Nephron progenitor cell (in vitro differentiated cells): Measurements from ENCODE around the gene TMED1.

Experiments
- DNase-seq: peaks from one replicate; pipeline ENCODE4 v3.0.0; 2021
- H3K27ac Mint-ChIP-seq: 2 replicates; pipeline ENCODE4 v1.8.0; 2021; ENCODE audit warnings: mild to moderate bottlenecking, moderate library complexity, mixed read lengths
- H3K27me3 Mint-ChIP-seq: 2 replicates; pipeline ENCODE4 v1.8.0; 2021; ENCODE audit warnings: mild to moderate bottlenecking, low read depth, mixed read lengths; ENCODE audit not compliant: poor library complexity
- H3K36me3 Mint-ChIP-seq: 2 replicates; pipeline ENCODE4 v1.8.0; 2021; ENCODE audit warnings: low read depth, mixed read lengths
- H3K4me1 Mint-ChIP-seq: 2 replicates; pipeline ENCODE4 v1.8.0; 2021; ENCODE audit warnings: mixed read lengths
- H3K4me3 Mint-ChIP-seq: 2 replicates; pipeline ENCODE4 v1.8.0; 2021; ENCODE audit warnings: mild to moderate bottlenecking, moderate library complexity, mixed read lengths
- H3K9me3 Mint-ChIP-seq: 2 replicates; pipeline ENCODE4 v1.8.0; 2021; ENCODE audit warnings: mild to moderate bottlenecking, moderate library complexity, mixed read lengths
- CTCF ChIP-seq: fragments of 200-600 bp; sonication (generic); IDR thresholded peaks from 2 replicates; pipeline ENCODE4 v1.5.0; 2021; ENCODE audit warnings: antibody characterized with exemption

The TMED1 gene

DNA sequence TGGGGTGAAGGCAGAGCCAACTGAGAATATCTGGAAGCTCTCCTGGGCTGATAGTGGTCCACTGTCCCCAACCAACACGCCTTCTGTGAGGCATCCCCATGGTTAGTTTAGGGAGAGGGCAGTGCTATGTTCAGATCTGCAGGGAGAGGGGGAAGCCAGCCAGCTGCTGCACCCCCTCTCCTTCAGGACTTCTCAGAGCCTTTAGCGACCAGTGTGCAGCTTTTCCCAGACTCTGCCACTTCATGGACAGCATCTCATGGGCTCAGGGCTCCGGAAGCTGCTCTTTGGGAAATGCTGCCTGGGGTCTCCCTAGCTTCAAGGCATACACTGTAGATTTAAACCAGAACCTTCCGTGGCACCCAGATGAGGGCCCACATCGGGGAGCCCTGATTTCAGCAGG, 33.5 kb downstream of the TMED1 start:
- no peak for DNase-seq
- Mint-ChIP-seq H3K36me3 (peaks cover 47% of the 10 kb centered on the region), H3K4me1 (peaks cover 10% of the 10 kb centered on the region), H3K27ac (no peak overlapping the region), H3K9me3 (no peaks in the 10 kb centered on the region), H3K27me3 (peaks cover 2% of the 10 kb centered on the region), H3K4me3 (no peak overlapping the region)
- TF ChIP-seq CTCF: no peak

- no peak overlapping the region for H3K27ac Mint-ChIP-seq
- no peak for TF ChIP-seq CTCF
- DNase-seq: no peak
- no peaks in the 10 kb centered on the region for H3K9me3 Mint-ChIP-seq
- H3K4me1 Mint-ChIP-seq: peaks cover 18% of the 10 kb centered on the region
- H3K27me3 Mint-ChIP-seq: no peaks in the 10 kb centered on the region
- H3K36me3 Mint-ChIP-seq: peaks cover 44% of the 10 kb centered on the region
- H3K4me3 Mint-ChIP-seq: no peak overlapping the region
Measured at GRCh38 chr19:10800488-10800887, 35.5 kb downstream of the TMED1 start.

GRCh38 chr19:10797541-10798256, 38.3 kb downstream of the TMED1 start:
- Mint-ChIP-seq H3K27me3 (no peaks in the 10 kb centered on the region), H3K36me3 (peaks cover 36% of the 10 kb centered on the region), H3K9me3 (no peaks in the 10 kb centered on the region), H3K4me3 (no peak overlapping the region), H3K4me1 (peaks cover 18% of the 10 kb centered on the region), H3K27ac (peak overlapping the region; percentile 89)
- no peak for DNase-seq
- no peak for TF ChIP-seq CTCF

DNA sequence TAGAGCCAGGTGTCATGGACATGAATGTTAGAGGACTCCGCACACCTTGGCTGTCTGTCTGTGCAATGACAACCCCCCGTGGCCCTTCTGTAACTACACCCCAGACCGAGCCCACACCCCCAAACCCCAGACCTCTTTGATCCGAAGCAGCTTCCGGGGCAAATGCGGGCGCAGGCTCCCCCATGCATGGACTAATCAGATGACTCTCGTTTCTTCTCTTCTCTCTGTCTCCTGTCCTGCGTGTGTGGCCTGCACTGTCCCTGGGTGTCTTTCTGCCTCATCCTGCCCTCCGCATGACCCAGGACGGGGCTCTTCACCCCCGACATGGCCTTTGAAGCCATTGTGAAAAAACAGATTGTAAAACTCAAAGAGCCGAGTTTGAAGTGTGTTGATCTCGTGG, 38.9 kb downstream of the TMED1 start:
- TF ChIP-seq CTCF: no peak
- no peaks in the 10 kb centered on the region for H3K27me3 Mint-ChIP-seq
- no peaks in the 10 kb centered on the region for H3K9me3 Mint-ChIP-seq
- peak overlapping the region; percentile 89 for H3K27ac Mint-ChIP-seq
- peaks cover 36% of the 10 kb centered on the region for H3K36me3 Mint-ChIP-seq
- H3K4me1 Mint-ChIP-seq: peaks cover 18% of the 10 kb centered on the region
- H3K4me3 Mint-ChIP-seq: no peak overlapping the region
- DNase-seq: no peak

- no peak for DNase-seq
- H3K27ac Mint-ChIP-seq: peak overlapping the region; percentile 89
- H3K4me1 Mint-ChIP-seq: peaks cover 18% of the 10 kb centered on the region
- no peaks in the 10 kb centered on the region for H3K9me3 Mint-ChIP-seq
- H3K36me3 Mint-ChIP-seq: peaks cover 36% of the 10 kb centered on the region
- H3K27me3 Mint-ChIP-seq: no peaks in the 10 kb centered on the region
- H3K4me3 Mint-ChIP-seq: no peak overlapping the region
- TF ChIP-seq CTCF: no peak
Measured at GRCh38 chr19:10796653-10797052, 39.4 kb downstream of the TMED1 start.

DNA sequence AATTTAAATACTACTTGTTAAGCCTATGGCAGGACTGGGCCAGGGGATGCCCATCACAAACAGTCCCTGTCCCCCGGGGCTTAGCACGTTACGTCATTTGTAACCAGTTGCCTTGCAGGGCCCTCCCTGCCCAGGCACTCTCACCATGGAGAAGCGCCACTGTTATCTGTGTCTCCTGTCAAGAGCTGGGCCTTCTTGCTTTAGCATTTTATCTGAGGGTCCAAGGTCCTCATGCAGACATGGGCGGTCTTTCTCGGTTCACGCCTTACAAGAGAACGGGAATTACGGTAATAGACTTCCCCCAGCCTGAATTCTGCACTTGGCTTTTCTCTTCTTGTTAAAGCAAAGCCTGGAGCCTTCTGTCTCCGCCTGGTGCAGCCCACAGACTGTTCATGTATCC, 46.1 kb downstream of the TMED1 start:
- H3K9me3 Mint-ChIP-seq: no peaks in the 10 kb centered on the region
- H3K4me1 Mint-ChIP-seq: no peaks in the 10 kb centered on the region
- no peak overlapping the region for H3K27ac Mint-ChIP-seq
- H3K27me3 Mint-ChIP-seq: peaks cover 4% of the 10 kb centered on the region
- H3K36me3 Mint-ChIP-seq: peaks cover 49% of the 10 kb centered on the region
- no peak overlapping the region for H3K4me3 Mint-ChIP-seq
- no peak for TF ChIP-seq CTCF
- no peak for DNase-seq
